ENCODE measurements around the gene FBRSL1.

The FBRSL1 gene

GRCh38 chr12:132491761-132492378, 1.9 kb downstream of the FBRSL1 start:
- ATAC-seq: no peak
- TF ChIP-seq ISL1 (CRISPR knock-in tag; IDR thresholded peaks at IDR 0.05) (no peak), POU6F1 (CRISPR knock-in tag; IDR thresholded peaks at IDR 0.05; ENCODE audit: borderline replicate concordance, low read depth) (no peak), ARNTL (CRISPR knock-in tag; IDR thresholded peaks at IDR 0.05; ENCODE audit: borderline replicate concordance, low read depth) (no peak), ESRRG (CRISPR knock-in tag; IDR thresholded peaks at IDR 0.05) (no peak), RARB (CRISPR knock-in tag; IDR thresholded peaks at IDR 0.05) (no peak), GLIS3 (CRISPR knock-in tag; IDR thresholded peaks at IDR 0.05) (no peak), CSRNP3 (CRISPR knock-in tag; IDR thresholded peaks at IDR 0.05) (no peak), ZNF8 (CRISPR knock-in tag; IDR thresholded peaks at IDR 0.05) (no peak), ZNF70 (CRISPR knock-in tag; IDR thresholded peaks at IDR 0.05) (no peak), TCF4 (CRISPR knock-in tag; IDR thresholded peaks at IDR 0.05; ENCODE audit: borderline replicate concordance) (no peak), BACH2 (CRISPR knock-in tag; IDR thresholded peaks at IDR 0.05; ENCODE audit: borderline replicate concordance) (no peak), PATZ1 (CRISPR knock-in tag; IDR thresholded peaks at IDR 0.05; ENCODE audit: borderline replicate concordance) (no peak), PPARA (CRISPR knock-in tag; IDR thresholded peaks at IDR 0.05; ENCODE audit: borderline replicate concordance) (no peak), CREB5 (CRISPR knock-in tag; IDR thresholded peaks at IDR 0.05; ENCODE audit: low read depth) (no peak)

- no peak for TF ChIP-seq ZFP30 (CRISPR knock-in tag; IDR thresholded peaks at IDR 0.05)
- TF ChIP-seq PPARA (CRISPR knock-in tag; IDR thresholded peaks at IDR 0.05; ENCODE audit: borderline replicate concordance): no peak
- TF ChIP-seq BACH2 (CRISPR knock-in tag; IDR thresholded peaks at IDR 0.05; ENCODE audit: borderline replicate concordance): no peak
- no peak for TF ChIP-seq TOX (CRISPR knock-in tag; IDR thresholded peaks at IDR 0.05; ENCODE audit: borderline replicate concordance)
- TF ChIP-seq ZFP3 (CRISPR knock-in tag; IDR thresholded peaks at IDR 0.05): no peak
- no peak for TF ChIP-seq ZNF8 (CRISPR knock-in tag; IDR thresholded peaks at IDR 0.05)
- no peak for TF ChIP-seq ARNTL (CRISPR knock-in tag; IDR thresholded peaks at IDR 0.05; ENCODE audit: borderline replicate concordance, low read depth)
- no peak for ATAC-seq
These were observed 2.6 kb downstream of the FBRSL1 start for GRCh38 chr12:132492522-132492921.

- ATAC-seq: no peak
These were observed 3.0 kb downstream of the FBRSL1 start for GRCh38 chr12:132492951-132493350.

More at GRCh38 chr12:132492951-132493350, 3.0 kb downstream of the FBRSL1 start:
- no peak for TF ChIP-seq CSRNP3 (CRISPR knock-in tag; IDR thresholded peaks at IDR 0.05)
- no peak for TF ChIP-seq ZC3H10 (CRISPR knock-in tag; IDR thresholded peaks at IDR 0.05)
- TF ChIP-seq ISL1 (CRISPR knock-in tag; IDR thresholded peaks at IDR 0.05): no peak
